ENCODE results near the gene RASSF5.

DNA sequence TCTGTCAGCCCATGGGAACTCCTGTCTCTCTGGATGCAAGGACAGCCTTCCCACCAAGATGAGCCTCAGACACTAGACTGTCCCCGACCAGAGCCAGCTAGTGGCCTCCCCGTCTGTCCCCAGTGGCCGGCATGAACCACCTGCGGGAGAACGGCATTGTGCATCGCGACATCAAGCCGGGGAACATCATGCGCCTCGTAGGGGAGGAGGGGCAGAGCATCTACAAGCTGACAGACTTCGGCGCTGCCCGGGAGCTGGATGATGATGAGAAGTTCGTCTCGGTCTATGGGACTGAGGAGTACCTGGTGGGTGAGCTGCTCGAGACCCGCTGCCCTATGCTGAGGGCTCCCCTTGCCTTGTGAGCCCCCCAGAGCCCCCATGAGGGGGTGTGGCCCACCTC, 31.3 kb upstream of the RASSF5 start:
- no peak for TF ChIP-seq SMC3 (IDR thresholded peaks at IDR 0.05)
- no peak for TF ChIP-seq SREBF2 (IDR thresholded peaks at IDR 0.05)
- TF ChIP-seq ZNF302 (CRISPR knock-in tag; IDR thresholded peaks at IDR 0.05): no peak
- TF ChIP-seq, protein P1, sequence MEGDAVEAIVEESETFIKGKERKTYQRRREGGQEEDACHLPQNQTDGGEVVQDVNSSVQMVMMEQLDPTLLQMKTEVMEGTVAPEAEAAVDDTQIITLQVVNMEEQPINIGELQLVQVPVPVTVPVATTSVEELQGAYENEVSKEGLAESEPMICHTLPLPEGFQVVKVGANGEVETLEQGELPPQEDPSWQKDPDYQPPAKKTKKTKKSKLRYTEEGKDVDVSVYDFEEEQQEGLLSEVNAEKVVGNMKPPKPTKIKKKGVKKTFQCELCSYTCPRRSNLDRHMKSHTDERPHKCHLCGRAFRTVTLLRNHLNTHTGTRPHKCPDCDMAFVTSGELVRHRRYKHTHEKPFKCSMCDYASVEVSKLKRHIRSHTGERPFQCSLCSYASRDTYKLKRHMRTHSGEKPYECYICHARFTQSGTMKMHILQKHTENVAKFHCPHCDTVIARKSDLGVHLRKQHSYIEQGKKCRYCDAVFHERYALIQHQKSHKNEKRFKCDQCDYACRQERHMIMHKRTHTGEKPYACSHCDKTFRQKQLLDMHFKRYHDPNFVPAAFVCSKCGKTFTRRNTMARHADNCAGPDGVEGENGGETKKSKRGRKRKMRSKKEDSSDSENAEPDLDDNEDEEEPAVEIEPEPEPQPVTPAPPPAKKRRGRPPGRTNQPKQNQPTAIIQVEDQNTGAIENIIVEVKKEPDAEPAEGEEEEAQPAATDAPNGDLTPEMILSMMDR (IDR thresholded peaks at IDR 0.05): no peak
